GM12891 (cell line): ENCODE measurements around the gene JPH3.

Experiments
- POLR2A ChIP-seq: IDR thresholded peaks from 2 replicates; pipeline ENCODE4 v1.6.1; 2011; ENCODE audit warnings: low read depth, low read length, control low read depth
- POLR2AphosphoS5 ChIP-seq: IDR thresholded peaks from 2 replicates; pipeline ENCODE4 v1.6.1; 2011; ENCODE audit warnings: low read depth, low read length, control low read depth
- SPI1 ChIP-seq: IDR thresholded peaks from 2 replicates; pipeline ENCODE4 v1.6.1; 2011; ENCODE audit warnings: low read depth, low read length, control low read depth
- TAF1 ChIP-seq: IDR thresholded peaks from 2 replicates; pipeline ENCODE4 v1.6.1; 2011; ENCODE audit warnings: low read depth, low read length, control low read depth

- no peak for TF ChIP-seq POLR2A
- TF ChIP-seq POLR2AphosphoS5: no peak
- TF ChIP-seq TAF1: no peak
- TF ChIP-seq SPI1: no peak
These were observed 143.9 kb downstream of the JPH3 start for GRCh38 chr16:87746178-87746577.
